Sigmoid colon (tissue), 7 donors: ENCODE measurements around the gene P2RX2. TPM values are rescaled to one million over a fixed set of nuclear protein-coding genes. Genes with fewer than 3 reads are reported as not detected.
A peak's percentile ranks its signal among the peaks of the same experiment; 100 is the strongest.

Experiments used
- DNase-seq: peaks from one replicate; pipeline ENCODE4 v3.0.0-alpha.2; 2019
- H3K27ac ChIP-seq, 4 donors: fragments of 200-600 bp; sonication (generic); one replicate each; pipeline ENCODE4 v1.5.1; 2016 to 2019; ENCODE audit warnings: mild to moderate bottlenecking in 1 of 4
- H3K27me3 ChIP-seq, 3 donors: fragments of 200-600 bp; sonication (generic); one replicate each; pipeline ENCODE4 v1.5.1; 2019; ENCODE audit warnings: mild to moderate bottlenecking in 1 of 3
- H3K36me3 ChIP-seq, 4 donors: fragments of 200-600 bp; sonication (generic); one replicate each; pipeline ENCODE4 v1.5.1; 2016 to 2019
- H3K4me1 ChIP-seq, 4 donors: fragments of 200-600 bp; sonication (generic); one replicate each; pipeline ENCODE4 v1.5.1; 2017 to 2019
- H3K4me3 ChIP-seq, 4 donors: fragments of 200-600 bp; sonication (generic); one replicate each; pipeline ENCODE4 v1.5.1; 2017 to 2019; ENCODE audit warnings: mild to moderate bottlenecking in 2 of 4, moderate library complexity in 1 of 4
- H3K9me3 ChIP-seq, 4 donors: fragments of 200-600 bp in 3 of 4; sonication (generic) in 3 of 4; one replicate each; pipeline versions ENCODE4 v1.5.1 to v1.6.1; 2013 to 2019
- CTCF ChIP-seq, 4 experiments: fragments of 450-650 bp in 3 of 4; fragments of 200-600 bp in 1 of 4; IDR thresholded peaks; one replicate each; pipeline ENCODE4 v1.5.1; 2016 to 2019; ENCODE audit warnings: antibody characterized with exemption in 4 of 4, mild to moderate bottlenecking in 3 of 4, moderate library complexity in 2 of 4
- EP300 ChIP-seq, 4 donors: sonication (generic); formaldehyde crosslinking; IDR thresholded peaks; one replicate each; pipeline ENCODE4 v1.6.1; 2017; ENCODE audit warnings: antibody characterized with exemption in 4 of 4
- POLR2A ChIP-seq, 2 donors: fragments of 450-650 bp; IDR thresholded peaks; one replicate each; pipeline ENCODE4 v1.6.1; 2016; ENCODE audit warnings: antibody characterized with exemption in 2 of 2, mild to moderate bottlenecking in 2 of 2, moderate library complexity in 2 of 2
- POLR2AphosphoS5 ChIP-seq, 4 donors: sonication (generic); formaldehyde crosslinking; IDR thresholded peaks; one replicate each; pipeline ENCODE4 v1.6.1; 2017; ENCODE audit warnings: antibody characterized with exemption in 4 of 4
- WGBS, 2 donors: extraction: QIAGEN DNeasy Blood & Tissue Kit; methylation state at CpG; one replicate each; pipeline ENCODE4 v1.1.7; 2013; 5-methylcytosine and 5-hydroxymethylcytosine counted together
- intact Hi-C: fragments of 100-400 bp; cut with DNase I; formaldehyde crosslinking; loops from one replicate; pipeline ENCODE4 v1.15.1; 2023
- polyA plus RNA-seq, 3 donors: library from polyadenylated mRNA; stranded (reverse); fragments of 200-250 nt; gene quantifications; one replicate each; pipeline ENCODE4 v1.2.3, GENCODE V29; 2013
- small RNA-seq, 3 donors: library from RNA; depleted of rRNA; stranded (forward); fragments of <200 nt; gene quantifications; one replicate each; pipeline ENCODE3, GENCODE V24; 2016
- total RNA-seq, 4 donors: library from RNA; depleted of rRNA; stranded (reverse); fragments of >200 nt; gene quantifications; one replicate each; pipeline ENCODE4 v1.1.0, GENCODE V29; 2016
- donor health status: healthy with polysubstance abuse.
- donor health status: Bipolar disorder and iron deficiency.
- donor health status: healthy.

Gene P2RX2
- total and polyA plus RNA-seq, 7 donors: 0.16 to 1.4 (median 0.36) TPM; not detected in 2

- peak; percentile 46 for DNase-seq
- H3K9me3 ChIP-seq: no peaks in the 10 kb centered on the region
- intact Hi-C loops: no loop called here
- 96 to 97% methylated on average over 13 of the region's 13 CpGs for WGBS, 2 donors
- no peak overlapping the region for H3K4me3 ChIP-seq
- no peaks in the 10 kb centered on the region for H3K4me1 ChIP-seq
- no peaks in the 10 kb centered on the region for H3K27me3 ChIP-seq
- no peak overlapping the region for H3K27ac ChIP-seq
- TF ChIP-seq POLR2AphosphoS5 (IDR thresholded peaks at IDR 0.05): no peak
- H3K36me3 ChIP-seq: peaks cover 0 to 93% (median 37%) of the 10 kb centered on the region in 4 donors
Measured at GRCh38 chr12:132665149-132665491, 46.5 kb downstream of the P2RX2 start.

GRCh38 chr12:132665794-132666193, 47.2 kb downstream of the P2RX2 start:
- peaks cover 0 to 93% (median 32%) of the 10 kb centered on the region in 4 donors for H3K36me3 ChIP-seq
- peak; percentile 19 for DNase-seq
- intact Hi-C loops: no loop called here
- no peaks in the 10 kb centered on the region for H3K27me3 ChIP-seq
- no peak overlapping the region for H3K4me3 ChIP-seq
- H3K4me1 ChIP-seq: no peaks in the 10 kb centered on the region
- H3K9me3 ChIP-seq: no peaks in the 10 kb centered on the region
- TF ChIP-seq POLR2AphosphoS5 (IDR thresholded peaks at IDR 0.05): no peak
- no peak for TF ChIP-seq POLR2A (IDR thresholded peaks at IDR 0.05)
- no peak for TF ChIP-seq EP300 (IDR thresholded peaks at IDR 0.05)
- TF ChIP-seq CTCF (IDR thresholded peaks at IDR 0.05): no peak
- 91 to 98% methylated on average over 6 of the region's 6 CpGs for WGBS, 2 donors
- H3K27ac ChIP-seq: no peak overlapping the region

GRCh38 chr12:132668191-132669088, 49.9 kb downstream of the P2RX2 start:
- Histone ChIP-seq H3K4me3 (no peak overlapping the region), H3K27ac (no peak overlapping the region), H3K4me1 (no peaks in the 10 kb centered on the region), H3K27me3 (no peaks in the 10 kb centered on the region), H3K36me3 (peaks cover 9 to 91% (median 35%) of the 10 kb centered on the region in 4 donors), H3K9me3 (no peaks in the 10 kb centered on the region)
- intact Hi-C loops: no loop called here
- WGBS, 2 donors: 96% methylated on average over 30 of the region's 30 CpGs
- TF ChIP-seq EP300 (IDR thresholded peaks at IDR 0.05): no peak
- no peak for TF ChIP-seq CTCF (IDR thresholded peaks at IDR 0.05)
- TF ChIP-seq POLR2A (IDR thresholded peaks at IDR 0.05): no peak
- TF ChIP-seq POLR2AphosphoS5 (IDR thresholded peaks at IDR 0.05): no peak
- DNase-seq: peak; percentile 43

GRCh38 chr12:132669166-132669879, 50.7 kb downstream of the P2RX2 start:
- no peaks in the 10 kb centered on the region for H3K9me3 ChIP-seq
- no peaks in the 10 kb centered on the region for H3K27me3 ChIP-seq
- DNase-seq: peak; percentile 32
- no peak overlapping the region for H3K4me3 ChIP-seq
- H3K27ac ChIP-seq: no peak overlapping the region
- H3K4me1 ChIP-seq: no peaks in the 10 kb centered on the region
- TF ChIP-seq POLR2AphosphoS5 (IDR thresholded peaks at IDR 0.05) (no peak), CTCF (IDR thresholded peaks at IDR 0.05) (no peak), POLR2A (IDR thresholded peaks at IDR 0.05) (no peak), EP300 (IDR thresholded peaks at IDR 0.05) (no peak)
- H3K36me3 ChIP-seq: peaks cover 9 to 91% (median 33%) of the 10 kb centered on the region in 4 donors
- intact Hi-C loops: no loop called here
- 93 to 96% methylated on average over 17 of the region's 17 CpGs for WGBS, 2 donors

Small RNA genes lying within 50 kb of the gene (small RNA-seq; reads per million reads assigned to genes)
- gene MIR6763: 0 reads per million in 3 donors

Other genes with a start within 250 kb of the P2RX2 start
- gene FBRSL1, start 128.6 kb upstream of the P2RX2 start, total RNA-seq: 10 to 100 TPM in 2 of 4 donors, 1 to 10 TPM in 2; 3.9 to 14.7 (median 7.7) TPM
- gene FBRSL1, start 128.6 kb upstream of the P2RX2 start, polyA plus RNA-seq: 10 to 100 TPM in 2 of 3 donors, 1 to 10 TPM in 1; 8.4 to 37.0 (median 10.6) TPM
- 1 to 10 TPM in 1 of 4 donors, under 1 TPM in 1, not detected in 2; 0.49 to 1.4 TPM for gene LRCOL1, start 8.2 kb upstream of the P2RX2 start, total RNA-seq
- under 1 TPM in 1 of 3 donors, not detected in 2; 0.55 TPM for gene LRCOL1, start 8.2 kb upstream of the P2RX2 start, polyA plus RNA-seq
- gene POLE, start 68.6 kb downstream of the P2RX2 start, total RNA-seq: 10 to 100 TPM; 12.5 to 37.4 (median 34.0) TPM
- gene POLE, start 68.6 kb downstream of the P2RX2 start, polyA plus RNA-seq: 10 to 100 TPM; 11.1 to 33.5 (median 15.6) TPM
- 10 to 100 TPM; 19.4 to 46.4 (median 42.8) TPM for gene PXMP2, start 68.8 kb downstream of the P2RX2 start, total RNA-seq
- gene PXMP2, start 68.8 kb downstream of the P2RX2 start, polyA plus RNA-seq: 100 to 1,000 TPM in 1 of 3 donors, 10 to 100 TPM in 2; 41.6 to 127 (median 85.9) TPM
- gene PGAM5, start 92.1 kb downstream of the P2RX2 start, total RNA-seq: 10 to 100 TPM; 19.7 to 24.6 (median 23.7) TPM
- gene PGAM5, start 92.1 kb downstream of the P2RX2 start, polyA plus RNA-seq: 10 to 100 TPM in 2 of 3 donors, 1 to 10 TPM in 1; 9.6 to 37.1 (median 19.9) TPM
- 10 to 100 TPM; 32.9 to 58.4 (median 38.3) TPM for gene ANKLE2, start 143.1 kb downstream of the P2RX2 start, total RNA-seq
- gene ANKLE2, start 143.1 kb downstream of the P2RX2 start, polyA plus RNA-seq: 10 to 100 TPM in 1 of 3 donors, 1 to 10 TPM in 2; 7.2 to 35.9 (median 8.4) TPM
- 10 to 100 TPM; 45.7 to 78.4 (median 56.2) TPM for gene GOLGA3, start 210.1 kb downstream of the P2RX2 start, total RNA-seq
- 10 to 100 TPM in 2 of 3 donors, 1 to 10 TPM in 1; 9.6 to 38.0 (median 17.6) TPM for gene GOLGA3, start 210.1 kb downstream of the P2RX2 start, polyA plus RNA-seq